ENCODE results near the gene ZNF423. TPM values are rescaled to one million over a fixed set of nuclear protein-coding genes. Genes with fewer than 3 reads are reported as not detected.

The ZNF423 gene
- total and polyA plus RNA-seq, 9 of the 15 experiments (the other 6 are each of a cell fraction or from before 2014, with no cell fraction given), result not detected

DNA sequence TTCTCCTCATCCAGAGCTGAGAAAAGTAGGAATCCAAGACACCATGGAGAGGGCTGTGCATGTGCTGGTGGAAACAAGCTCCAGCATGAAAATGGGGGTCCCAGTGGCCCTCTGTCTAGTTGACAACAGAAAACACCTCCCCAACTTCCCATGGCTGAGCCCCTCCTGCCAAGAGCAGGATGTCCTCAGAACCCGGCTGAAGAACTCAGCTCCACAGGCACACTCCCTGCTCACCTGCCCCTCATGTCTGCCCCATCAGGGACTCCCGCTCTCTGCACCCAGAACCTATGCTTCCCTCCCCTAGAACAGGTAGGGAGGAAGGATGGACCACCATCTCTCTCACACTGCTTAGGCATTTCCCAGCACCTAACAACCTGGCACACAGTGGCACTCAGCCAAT is 315.1 kb downstream of the ZNF423 start:
- H3K9me3 ChIP-seq (replicated peaks; ENCODE audit: control insufficient read depth, insufficient read depth, low read depth, low read length), result no peaks in the 10 kb centered on the region
- BruUV-seq (replicated peaks), result no TSS peak
- 0% methylated on average over 2 of the region's 2 CpGs for WGBS (ENCODE audit: insufficient coverage, low coverage, missing lambda C conversion rate)
- no peak overlapping the region for H3K9ac ChIP-seq (ENCODE audit: insufficient read depth in 1 of 2, low read depth in 2 of 2, low read length in 2 of 2)
- POLR2A ChIA-PET, result no interaction called here
- no peak overlapping the region for H3K27ac ChIP-seq (ENCODE audit: extremely low read depth, low read depth, low read length)
- intact Hi-C loops (cut with micrococcal nuclease), result no loop called here
- H3K9me1 ChIP-seq (ENCODE audit: control insufficient read depth, insufficient read depth, low read length), result no peaks in the 10 kb centered on the region
- H3K27me3 ChIP-seq (ENCODE audit: control insufficient read depth in 2 of 2, insufficient read depth in 2 of 2, low read length in 2 of 2), result peaks cover 0 to 34% of the 10 kb centered on the region in 2 experiments; a peak in 3 of 5 replicates
- no peak overlapping the region for H3K4me3 ChIP-seq
- CTCF ChIA-PET (ENCODE audit: low intra/inter-chr PET ratio), result no interaction called here
- no peaks in the 10 kb centered on the region for H3K36me3 ChIP-seq (ENCODE audit: control insufficient read depth, insufficient read depth, low read length)
- H4K20me1 ChIP-seq (replicated peaks; ENCODE audit: control insufficient read depth, insufficient read depth, low read length), result no peaks in the 10 kb centered on the region
- no peaks in the 10 kb centered on the region; a peak in 1 of 5 replicates for H3K4me1 ChIP-seq (replicated peaks in 1 of 2; ENCODE audit: control insufficient read depth in 2 of 2, insufficient read depth in 2 of 2, low read length in 2 of 2)
- in situ Hi-C loops (cut with MboI), result no loop called here
- H2AFZ ChIP-seq (ENCODE audit: low read depth, low read length), result no peak overlapping the region
- TF ChIP-seq VEZF1 (CRISPR knock-in tag; IDR thresholded peaks at IDR 0.05), result no peak
- TF ChIP-seq, protein P1, sequence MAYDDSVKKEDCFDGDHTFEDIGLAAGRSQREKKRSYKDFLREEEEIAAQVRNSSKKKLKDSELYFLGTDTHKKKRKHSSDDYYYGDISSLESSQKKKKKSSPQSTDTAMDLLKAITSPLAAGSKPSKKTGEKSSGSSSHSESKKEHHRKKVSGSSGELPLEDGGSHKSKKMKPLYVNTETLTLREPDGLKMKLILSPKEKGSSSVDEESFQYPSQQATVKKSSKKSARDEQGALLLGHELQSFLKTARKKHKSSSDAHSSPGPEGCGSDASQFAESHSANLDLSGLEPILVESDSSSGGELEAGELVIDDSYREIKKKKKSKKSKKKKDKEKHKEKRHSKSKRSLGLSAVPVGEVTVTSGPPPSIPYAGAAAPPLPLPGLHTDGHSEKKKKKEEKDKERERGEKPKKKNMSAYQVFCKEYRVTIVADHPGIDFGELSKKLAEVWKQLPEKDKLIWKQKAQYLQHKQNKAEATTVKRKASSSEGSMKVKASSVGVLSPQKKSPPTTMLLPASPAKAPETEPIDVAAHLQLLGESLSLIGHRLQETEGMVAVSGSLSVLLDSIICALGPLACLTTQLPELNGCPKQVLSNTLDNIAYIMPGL (CRISPR knock-in tag; IDR thresholded peaks at IDR 0.05), result no peak
- TF ChIP-seq RBM17 (IDR thresholded peaks at IDR 0.05; ENCODE audit: borderline replicate concordance, low read depth, low read length), result no peak
- TF ChIP-seq KAT2B (IDR thresholded peaks at IDR 0.05; ENCODE audit: low read depth, low read length), result no peak
- H3K4me2 ChIP-seq (ENCODE audit: insufficient read depth, low read length), result no peak overlapping the region
- FAIRE-seq (no peak), DNase-seq (ENCODE audit: extremely low read depth in 1 of 4, low spot score in 3 of 4) (no peak), ATAC-seq (no peak)
- H3K79me2 ChIP-seq (ENCODE audit: control insufficient read depth, insufficient read depth, low read length), result no peaks in the 10 kb centered on the region
